Transverse colon (tissue), 4 donors: ENCODE measurements around the gene SLC25A23. TPM values are rescaled to one million over a fixed set of nuclear protein-coding genes. Genes with fewer than 3 reads are reported as not detected.

ENCODE experiments used
- DNase-seq: peaks from one replicate; pipeline ENCODE4 v3.0.0-alpha.2; 2019
- H3K27ac ChIP-seq, 4 donors: fragments of 200-600 bp; sonication (generic); 2 replicates each; pipeline ENCODE4 v1.5.1; 2016 to 2018; ENCODE audit warnings: inconsistent platforms in 4 of 4
- H3K27me3 ChIP-seq: fragments of 200-600 bp; sonication (generic); 2 replicates; pipeline ENCODE4 v1.5.1; 2017; ENCODE audit warnings: inconsistent platforms
- H3K36me3 ChIP-seq, 4 donors: fragments of 200-600 bp; sonication (generic); 2 replicates each; pipeline ENCODE4 v1.5.1; 2017 to 2019; ENCODE audit warnings: inconsistent platforms in 4 of 4
- H3K4me1 ChIP-seq, 4 donors: fragments of 200-600 bp; sonication (generic); 2 replicates each; pipeline ENCODE4 v1.5.1; 2017 to 2020; ENCODE audit warnings: inconsistent platforms in 4 of 4
- H3K4me3 ChIP-seq, 4 donors: fragments of 200-600 bp; sonication (generic); 1 replicate in 1 of 4; 2 replicates in 3 of 4; pipeline versions ENCODE4 v1.5.1 to v1.6.1; 2017 to 2019; ENCODE audit warnings: inconsistent platforms in 4 of 4
- H3K9me3 ChIP-seq, 2 donors: fragments of 200-600 bp; sonication (generic); 2 replicates each; pipeline ENCODE4 v1.5.1; 2017 to 2019; ENCODE audit warnings: inconsistent platforms in 2 of 2
- EP300 ChIP-seq: sonication (generic); formaldehyde crosslinking; IDR thresholded peaks from one replicate; pipeline ENCODE4 v1.6.1; 2017; ENCODE audit warnings: antibody characterized with exemption, low read depth
- POLR2A ChIP-seq: fragments of 450-650 bp; IDR thresholded peaks from one replicate; pipeline ENCODE4 v1.6.1; 2016; ENCODE audit warnings: antibody characterized with exemption, mild to moderate bottlenecking, moderate library complexity
- POLR2AphosphoS5 ChIP-seq, 3 donors: sonication (generic); formaldehyde crosslinking; IDR thresholded peaks; one replicate each; pipeline ENCODE4 v1.6.1; 2016; ENCODE audit warnings: antibody characterized with exemption in 3 of 3
- WGBS, 2 donors: methylation state at CpG; one replicate each; pipeline ENCODE4 v1.1.5; 2018; ENCODE audit warnings: low coverage in 1 of 2; 5-methylcytosine and 5-hydroxymethylcytosine counted together
- in situ Hi-C, 4 donors: fragments of 200-750 bp; cut with MboI; loops; one replicate each; pipeline versions ENCODE4 v1.15.0 to v1.15.1; 2017; ENCODE audit warnings: low sequenced_read_pairs in 3 of 4, low pct_ligation_motif_present in 1 of 4, low pct_unique_long_range_greater_than_20kb in 1 of 4
- intact Hi-C: fragments of 100-400 bp; cut with DNase I; formaldehyde crosslinking; loops from one replicate; pipeline ENCODE4 v1.15.1; 2023; ENCODE audit warnings: low total_unique reads
- total RNA-seq, 4 donors: library from RNA; depleted of rRNA; stranded (reverse); fragments of >200 nt; gene quantifications; one replicate each; pipeline ENCODE4 v1.1.0, GENCODE V29; 2016
- TF ChIP-seq, protein P1 (sequence below), 5 experiments: fragments of 200-600 bp in 3 of 5; fragments of 450-650 bp in 2 of 5; sonication (generic) in 3 of 5; IDR thresholded peaks; 1 replicate in 2 of 5; 2 replicates in 3 of 5; pipeline ENCODE4 v1.5.1; 2016 to 2017; ENCODE audit warnings: antibody characterized with exemption in 5 of 5, inconsistent platforms in 3 of 5, mild to moderate bottlenecking in 2 of 5, moderate library complexity in 1 of 5

The SLC25A23 gene
- total RNA-seq, 4 donors from 2014 or later: 77.2 to 216 (median 171) TPM

- Histone ChIP-seq H3K36me3 (no peaks in the 10 kb centered on the region), H3K4me1 (no peaks in the 10 kb centered on the region), H3K27ac (no peak overlapping the region), H3K9me3 (no peaks in the 10 kb centered on the region), H3K4me3 (peak overlapping the region in 1 of 4 donors; percentile 2), H3K27me3 (no peaks in the 10 kb centered on the region)
- in situ Hi-C loops (no loop called here), intact Hi-C loops (no loop called here)
- 52 to 60% methylated on average over 3 to 15 of the region's 15 CpGs for WGBS, 2 donors
- DNase-seq: no peak
- TF ChIP-seq POLR2AphosphoS5 (IDR thresholded peaks at IDR 0.05) (no peak), POLR2A (no peak), EP300 (no peak)
- TF ChIP-seq, protein P1, sequence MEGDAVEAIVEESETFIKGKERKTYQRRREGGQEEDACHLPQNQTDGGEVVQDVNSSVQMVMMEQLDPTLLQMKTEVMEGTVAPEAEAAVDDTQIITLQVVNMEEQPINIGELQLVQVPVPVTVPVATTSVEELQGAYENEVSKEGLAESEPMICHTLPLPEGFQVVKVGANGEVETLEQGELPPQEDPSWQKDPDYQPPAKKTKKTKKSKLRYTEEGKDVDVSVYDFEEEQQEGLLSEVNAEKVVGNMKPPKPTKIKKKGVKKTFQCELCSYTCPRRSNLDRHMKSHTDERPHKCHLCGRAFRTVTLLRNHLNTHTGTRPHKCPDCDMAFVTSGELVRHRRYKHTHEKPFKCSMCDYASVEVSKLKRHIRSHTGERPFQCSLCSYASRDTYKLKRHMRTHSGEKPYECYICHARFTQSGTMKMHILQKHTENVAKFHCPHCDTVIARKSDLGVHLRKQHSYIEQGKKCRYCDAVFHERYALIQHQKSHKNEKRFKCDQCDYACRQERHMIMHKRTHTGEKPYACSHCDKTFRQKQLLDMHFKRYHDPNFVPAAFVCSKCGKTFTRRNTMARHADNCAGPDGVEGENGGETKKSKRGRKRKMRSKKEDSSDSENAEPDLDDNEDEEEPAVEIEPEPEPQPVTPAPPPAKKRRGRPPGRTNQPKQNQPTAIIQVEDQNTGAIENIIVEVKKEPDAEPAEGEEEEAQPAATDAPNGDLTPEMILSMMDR (IDR thresholded peaks at IDR 0.05): no peak
These were observed 29.9 kb upstream of the SLC25A23 start for GRCh38 chr19:6489278-6490061.

GRCh38 chr19:6484831-6485230 is 25.2 kb upstream of the SLC25A23 start:
- H3K9me3 ChIP-seq: no peaks in the 10 kb centered on the region
- H3K27me3 ChIP-seq: no peaks in the 10 kb centered on the region
- peaks cover 0 to 3% (median 0%) of the 10 kb centered on the region in 4 donors for H3K4me1 ChIP-seq
- no peak for DNase-seq
- no peak overlapping the region for H3K27ac ChIP-seq
- 88 to 93% methylated on average over 4 to 7 of the region's 7 CpGs for WGBS, 2 donors
- no peak for TF ChIP-seq EP300
- TF ChIP-seq POLR2AphosphoS5 (IDR thresholded peaks at IDR 0.05): no peak
- TF ChIP-seq, protein P1 (IDR thresholded peaks at IDR 0.05): no peak
- no peak for TF ChIP-seq POLR2A
- H3K36me3 ChIP-seq: no peaks in the 10 kb centered on the region
- in situ Hi-C loops (no loop called here), intact Hi-C loops (no loop called here)
- no peak overlapping the region for H3K4me3 ChIP-seq

GRCh38 chr19:6484230-6484629 is 24.6 kb upstream of the SLC25A23 start:
- no peaks in the 10 kb centered on the region for H3K27me3 ChIP-seq
- WGBS, 2 donors: 91 to 100% methylated on average over 4 to 8 of the region's 8 CpGs
- no peak for DNase-seq
- H3K9me3 ChIP-seq: no peaks in the 10 kb centered on the region
- H3K4me3 ChIP-seq: no peak overlapping the region
- TF ChIP-seq POLR2AphosphoS5 (IDR thresholded peaks at IDR 0.05): no peak
- TF ChIP-seq POLR2A: no peak
- TF ChIP-seq, protein P1 (IDR thresholded peaks at IDR 0.05): no peak
- no peak for TF ChIP-seq EP300
- in situ Hi-C loops: no loop called here
- intact Hi-C loops: no loop called here
- no peaks in the 10 kb centered on the region for H3K36me3 ChIP-seq
- no peak overlapping the region for H3K27ac ChIP-seq
- peaks cover 0 to 3% (median 0%) of the 10 kb centered on the region in 4 donors for H3K4me1 ChIP-seq

- Histone ChIP-seq H3K36me3 (no peaks in the 10 kb centered on the region), H3K9me3 (no peaks in the 10 kb centered on the region), H3K4me1 (peaks cover 0 to 3% (median 0%) of the 10 kb centered on the region in 4 donors), H3K4me3 (no peak overlapping the region), H3K27ac (no peak overlapping the region), H3K27me3 (no peaks in the 10 kb centered on the region)
- 20 to 59% methylated on average over 2 to 3 of the region's 3 CpGs for WGBS, 2 donors
- no peak for DNase-seq
- intact Hi-C loops: no loop called here
- TF ChIP-seq POLR2A (no peak), EP300 (no peak)
- in situ Hi-C loops: no loop called here
These were observed 23.6 kb upstream of the SLC25A23 start for GRCh38 chr19:6483235-6483634.

GRCh38 chr19:6482343-6482686 is 22.7 kb upstream of the SLC25A23 start:
- H3K27ac ChIP-seq: peak overlapping the region in 3 of 4 donors; percentile 57 to 64 (median 62)
- in situ Hi-C loops: no loop called here
- H3K4me3 ChIP-seq: no peak overlapping the region
- TF ChIP-seq EP300 (no peak), POLR2AphosphoS5 (IDR thresholded peaks at IDR 0.05) (no peak), POLR2A (no peak)
- TF ChIP-seq, protein P1 (IDR thresholded peaks at IDR 0.05): no peak
- no peak for DNase-seq
- intact Hi-C loops: no loop called here
- H3K36me3 ChIP-seq: no peaks in the 10 kb centered on the region
- H3K4me1 ChIP-seq: peaks cover 0 to 3% (median 0%) of the 10 kb centered on the region in 4 donors
- 88 to 90% methylated on average over 5 to 8 of the region's 8 CpGs for WGBS, 2 donors
- no peaks in the 10 kb centered on the region for H3K9me3 ChIP-seq
- no peaks in the 10 kb centered on the region for H3K27me3 ChIP-seq
